HG02588 (cell line): ENCODE data around the gene WASF2.
A peak's percentile ranks its signal among the peaks of the same experiment; 100 is the strongest.
"Not testable (repeated sequence)": the region's sequence is repeated elsewhere in the genome, so short reads cannot be mapped to it uniquely, and the experiment has no call there.

Source experiments
- ATAC-seq: cut with Tn5 transposase; IDR thresholded peaks from one replicate; pipeline ENCODE4 v1.9.1; 2021; ENCODE audit warnings: mild to moderate bottlenecking, moderate library complexity; ENCODE audit not compliant: unreplicated experiment

Gene WASF2

GRCh38 chr1:27428316-27429028, 61.5 kb downstream of the WASF2 start:
- no peak for ATAC-seq

- ATAC-seq: no peak
These were observed 62.1 kb downstream of the WASF2 start for GRCh38 chr1:27427816-27428315.

GRCh38 chr1:27427329-27427728, 62.6 kb downstream of the WASF2 start:
- ATAC-seq: no peak

GRCh38 chr1:27423709-27424108, 66.3 kb downstream of the WASF2 start:
- no peak for ATAC-seq

GRCh38 chr1:27418326-27419185, 71.4 kb downstream of the WASF2 start:
- ATAC-seq: peak; percentile 59

- no peak for ATAC-seq
These were observed 72.3 kb downstream of the WASF2 start for GRCh38 chr1:27417713-27418112.

- ATAC-seq: no peak
These were observed 73.4 kb downstream of the WASF2 start for GRCh38 chr1:27416387-27417111.

- no peak for ATAC-seq
These were observed 75.9 kb downstream of the WASF2 start for GRCh38 chr1:27414091-27414490.

GRCh38 chr1:27413004-27413403, 77.0 kb downstream of the WASF2 start:
- no peak for ATAC-seq

- no peak for ATAC-seq
These were observed 77.5 kb downstream of the WASF2 start for GRCh38 chr1:27412502-27412901.

GRCh38 chr1:27410709-27411108, 79.3 kb downstream of the WASF2 start:
- no peak for ATAC-seq

- no peak for ATAC-seq
These were observed 80.3 kb downstream of the WASF2 start for GRCh38 chr1:27409669-27410068.

- no peak for ATAC-seq
These were observed 81.8 kb downstream of the WASF2 start for GRCh38 chr1:27408151-27408550.

- not testable (repeated sequence) for ATAC-seq
These were observed 83.2 kb downstream of the WASF2 start for GRCh38 chr1:27406791-27407190.

GRCh38 chr1:27406362-27406680, 83.6 kb downstream of the WASF2 start:
- no peak for ATAC-seq

- ATAC-seq: not testable (repeated sequence)
These were observed 84.2 kb downstream of the WASF2 start for GRCh38 chr1:27405598-27406361.

- no peak for ATAC-seq
These were observed 84.9 kb downstream of the WASF2 start for GRCh38 chr1:27405074-27405473.

- ATAC-seq: no peak
These were observed 86.0 kb downstream of the WASF2 start for GRCh38 chr1:27403931-27404330.

- no peak for ATAC-seq
These were observed 86.8 kb downstream of the WASF2 start for GRCh38 chr1:27403065-27403726.

GRCh38 chr1:27402349-27402754, 87.6 kb downstream of the WASF2 start:
- no peak for ATAC-seq
